ENCODE data around the gene SH3GL3. TPM values are rescaled to one million over a fixed set of nuclear protein-coding genes. Genes with fewer than 3 reads are reported as not detected.

Gene SH3GL3
- total RNA-seq, 4 donors from 2014 or later = 0.34 to 1.2 TPM; not detected in 2

DNA sequence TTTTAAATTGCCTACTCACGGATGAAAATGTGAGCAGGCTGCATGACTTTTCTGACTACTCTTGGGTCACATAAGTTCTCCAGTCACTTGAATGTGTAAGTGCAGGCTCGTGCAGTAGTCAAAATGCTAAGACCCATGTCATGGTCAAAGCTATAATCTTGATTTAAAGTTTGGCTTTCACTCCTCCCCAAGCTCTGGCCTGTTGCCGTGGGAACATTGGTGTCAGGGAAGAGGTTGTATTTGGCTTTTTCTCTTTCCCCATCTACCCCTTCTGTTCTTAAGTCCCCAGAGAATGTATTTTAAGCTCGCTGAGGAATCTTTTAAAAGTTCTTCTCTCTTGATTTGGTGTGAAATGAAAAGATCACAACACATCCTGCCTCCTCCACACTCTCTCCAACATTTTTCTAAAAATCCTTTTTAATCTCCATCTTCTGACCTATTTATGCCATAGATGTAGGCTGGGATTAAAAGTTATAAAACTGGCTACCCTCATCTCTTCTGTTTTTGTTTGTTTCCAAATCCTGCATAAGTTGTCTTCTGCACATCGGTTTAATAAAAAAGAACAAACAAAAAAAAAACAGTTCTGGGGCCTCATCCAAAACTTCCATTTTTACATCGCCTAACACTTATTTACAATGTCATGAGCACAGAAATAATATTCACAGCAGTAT, 145.4 kb downstream of the SH3GL3 start:
- H3K36me3 ChIP-seq = no peaks in the 10 kb centered on the region
- no peak overlapping the region for H3K4me3 ChIP-seq
- no peak for DNase-seq (ENCODE audit: low spot score in 2 of 2)
- H3K27ac ChIP-seq = no peak overlapping the region
- no peaks in the 10 kb centered on the region for H3K27me3 ChIP-seq
- TF ChIP-seq EP300 (IDR thresholded peaks at IDR 0.05) (no peak), POLR2A (IDR thresholded peaks at IDR 0.05) (no peak), POLR2AphosphoS5 (IDR thresholded peaks at IDR 0.05) (no peak)
- TF ChIP-seq, protein P1, sequence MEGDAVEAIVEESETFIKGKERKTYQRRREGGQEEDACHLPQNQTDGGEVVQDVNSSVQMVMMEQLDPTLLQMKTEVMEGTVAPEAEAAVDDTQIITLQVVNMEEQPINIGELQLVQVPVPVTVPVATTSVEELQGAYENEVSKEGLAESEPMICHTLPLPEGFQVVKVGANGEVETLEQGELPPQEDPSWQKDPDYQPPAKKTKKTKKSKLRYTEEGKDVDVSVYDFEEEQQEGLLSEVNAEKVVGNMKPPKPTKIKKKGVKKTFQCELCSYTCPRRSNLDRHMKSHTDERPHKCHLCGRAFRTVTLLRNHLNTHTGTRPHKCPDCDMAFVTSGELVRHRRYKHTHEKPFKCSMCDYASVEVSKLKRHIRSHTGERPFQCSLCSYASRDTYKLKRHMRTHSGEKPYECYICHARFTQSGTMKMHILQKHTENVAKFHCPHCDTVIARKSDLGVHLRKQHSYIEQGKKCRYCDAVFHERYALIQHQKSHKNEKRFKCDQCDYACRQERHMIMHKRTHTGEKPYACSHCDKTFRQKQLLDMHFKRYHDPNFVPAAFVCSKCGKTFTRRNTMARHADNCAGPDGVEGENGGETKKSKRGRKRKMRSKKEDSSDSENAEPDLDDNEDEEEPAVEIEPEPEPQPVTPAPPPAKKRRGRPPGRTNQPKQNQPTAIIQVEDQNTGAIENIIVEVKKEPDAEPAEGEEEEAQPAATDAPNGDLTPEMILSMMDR (IDR thresholded peaks at IDR 0.05) = no peak
- no peaks in the 10 kb centered on the region for H3K9me3 ChIP-seq
- no peaks in the 10 kb centered on the region for H3K4me1 ChIP-seq
- WGBS = 70% methylated on average over 6 of the region's 6 CpGs

DNA sequence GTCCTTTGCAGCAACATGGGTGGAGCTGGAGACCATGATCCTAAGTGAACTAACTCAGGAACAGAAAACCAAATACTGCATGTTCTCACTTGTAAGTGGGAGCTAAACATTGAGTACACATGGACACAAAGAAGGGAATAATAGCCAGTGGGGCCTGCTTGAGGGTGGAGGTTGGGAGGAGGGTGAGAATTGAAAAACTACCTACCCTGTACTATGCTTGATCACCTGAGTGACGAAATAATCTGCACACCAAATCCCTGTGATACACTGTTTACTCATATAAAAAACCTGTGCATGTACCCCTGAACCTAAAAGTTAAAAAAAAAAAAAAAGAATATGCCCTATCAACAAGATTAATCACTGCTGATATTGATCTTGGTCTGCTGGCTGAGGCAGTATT, 148.1 kb downstream of the SH3GL3 start:
- Histone ChIP-seq H3K4me1 (no peaks in the 10 kb centered on the region), H3K4me3 (no peak overlapping the region), H3K36me3 (no peaks in the 10 kb centered on the region), H3K9me3 (no peaks in the 10 kb centered on the region), H3K27me3 (no peaks in the 10 kb centered on the region), H3K27ac (no peak overlapping the region)
- 85% methylated on average over 1 of the region's 1 CpG for WGBS
- no peak for TF ChIP-seq POLR2A (IDR thresholded peaks at IDR 0.05)
- TF ChIP-seq, protein P1 (IDR thresholded peaks at IDR 0.05) = no peak
- no peak for TF ChIP-seq POLR2AphosphoS5 (IDR thresholded peaks at IDR 0.05)
- no peak for TF ChIP-seq EP300 (IDR thresholded peaks at IDR 0.05)
- no peak for DNase-seq (ENCODE audit: low spot score in 2 of 2)

- no peak for TF ChIP-seq EP300 (IDR thresholded peaks at IDR 0.05)
- TF ChIP-seq, protein P1 (IDR thresholded peaks at IDR 0.05) = no peak
- no peak for TF ChIP-seq POLR2AphosphoS5 (IDR thresholded peaks at IDR 0.05)
- TF ChIP-seq POLR2A (IDR thresholded peaks at IDR 0.05) = no peak
- no peaks in the 10 kb centered on the region for H3K27me3 ChIP-seq
- no peaks in the 10 kb centered on the region for H3K9me3 ChIP-seq
- H3K4me3 ChIP-seq = no peak overlapping the region
- H3K4me1 ChIP-seq = no peaks in the 10 kb centered on the region
- no peaks in the 10 kb centered on the region for H3K36me3 ChIP-seq
- DNase-seq (ENCODE audit: low spot score in 2 of 2) = no peak
- 83% methylated on average over 2 of the region's 2 CpGs for WGBS
- no peak overlapping the region for H3K27ac ChIP-seq
These were observed 150.9 kb downstream of the SH3GL3 start for GRCh38 chr15:83598031-83598430.

DNA sequence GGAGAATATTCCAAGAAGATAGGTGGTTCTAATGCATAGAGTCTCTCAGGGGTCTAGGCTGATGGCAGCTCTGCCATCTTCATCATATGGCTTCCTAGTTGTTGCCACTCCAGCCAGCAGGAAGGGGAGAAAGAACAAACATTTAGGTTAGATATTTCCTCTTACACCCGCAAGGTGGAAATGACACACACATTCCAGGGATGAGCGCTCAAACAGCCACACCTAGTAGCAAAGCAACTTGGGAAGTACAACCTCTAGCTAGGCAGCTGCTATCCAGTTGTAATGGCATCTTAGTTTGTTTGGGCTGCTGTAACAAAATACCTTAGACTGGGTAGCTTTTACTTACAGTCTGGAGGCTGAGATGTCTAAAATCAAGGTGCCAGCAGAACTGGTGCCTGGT, 154.9 kb downstream of the SH3GL3 start:
- WGBS = 83% methylated on average over 2 of the region's 2 CpGs
- DNase-seq (ENCODE audit: low spot score in 2 of 2) = no peak
- Histone ChIP-seq H3K36me3 (no peaks in the 10 kb centered on the region), H3K4me3 (no peak overlapping the region), H3K27ac (no peak overlapping the region), H3K4me1 (no peaks in the 10 kb centered on the region), H3K27me3 (no peaks in the 10 kb centered on the region), H3K9me3 (no peaks in the 10 kb centered on the region)
- TF ChIP-seq, protein P1 (IDR thresholded peaks at IDR 0.05) = no peak
- no peak for TF ChIP-seq POLR2AphosphoS5 (IDR thresholded peaks at IDR 0.05)
- no peak for TF ChIP-seq POLR2A (IDR thresholded peaks at IDR 0.05)
- TF ChIP-seq EP300 (IDR thresholded peaks at IDR 0.05) = no peak

GRCh38 chr15:83604549-83604948, 157.4 kb downstream of the SH3GL3 start:
- Histone ChIP-seq H3K27me3 (no peaks in the 10 kb centered on the region), H3K4me1 (no peaks in the 10 kb centered on the region), H3K9me3 (no peaks in the 10 kb centered on the region), H3K4me3 (no peak overlapping the region), H3K36me3 (no peaks in the 10 kb centered on the region), H3K27ac (no peak overlapping the region)
- 97% methylated on average over 1 of the region's 1 CpG for WGBS
- no peak for DNase-seq (ENCODE audit: low spot score in 2 of 2)
- TF ChIP-seq, protein P1 (IDR thresholded peaks at IDR 0.05) = no peak
- TF ChIP-seq POLR2A (IDR thresholded peaks at IDR 0.05) = no peak
- TF ChIP-seq EP300 (IDR thresholded peaks at IDR 0.05) = no peak
- no peak for TF ChIP-seq POLR2AphosphoS5 (IDR thresholded peaks at IDR 0.05)
